ENCODE measurements around the gene AGXT2.
"Not testable (repeated sequence)": the region's sequence is repeated elsewhere in the genome, so short reads cannot be mapped to it uniquely, and the experiment has no call there.

Gene AGXT2

DNA sequence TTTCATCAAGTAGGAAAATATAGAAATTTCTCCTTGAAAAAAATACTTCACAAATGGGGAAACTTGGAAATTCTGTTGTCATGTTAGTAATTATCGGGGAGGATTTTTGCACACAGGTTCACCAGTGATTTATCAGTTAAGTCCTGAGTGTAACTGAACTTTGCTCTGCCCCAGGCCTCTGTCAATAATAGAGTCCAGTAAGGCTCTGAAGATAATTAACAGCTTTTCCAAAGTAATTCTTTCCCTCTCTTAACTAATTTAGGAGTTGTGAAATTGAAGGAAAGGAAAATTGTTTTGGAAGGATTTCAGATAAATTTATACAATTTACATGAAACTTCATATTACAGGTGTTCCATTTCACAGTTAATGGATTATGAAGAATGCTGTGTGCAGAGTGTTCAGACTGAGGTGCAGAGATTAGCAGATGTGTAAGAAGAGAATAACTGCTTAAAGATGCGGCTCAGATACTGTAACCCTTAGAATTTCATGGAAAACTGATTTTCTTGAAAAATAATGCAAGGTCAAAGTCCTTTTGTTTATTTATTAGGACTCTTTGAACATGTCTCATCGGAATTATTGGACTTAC is 2.9 kb upstream of the AGXT2 start:
- H3K27ac ChIP-seq (ENCODE audit: low read length) = no peak overlapping the region

DNA sequence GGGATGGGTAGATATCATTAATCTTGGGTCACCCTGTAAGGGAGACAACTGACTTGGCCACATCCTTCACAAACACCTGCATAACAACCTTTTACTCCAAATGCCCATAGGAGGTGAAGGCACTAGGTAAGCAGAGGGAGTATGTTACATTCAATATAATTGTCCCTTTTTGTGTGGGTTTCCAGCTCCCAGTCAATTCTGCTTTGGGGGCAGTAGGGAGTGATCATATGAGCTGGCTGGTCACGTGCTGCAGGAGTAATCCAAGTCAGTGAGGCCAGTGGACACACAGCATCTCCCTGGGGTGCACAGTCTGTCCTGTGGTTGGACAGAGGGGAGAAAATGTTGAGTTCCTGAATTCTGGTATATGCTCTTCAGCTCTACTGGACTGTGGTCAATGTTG is 1.2 kb upstream of the AGXT2 start:
- Histone ChIP-seq H3K27me3 (ENCODE audit: low read depth, low read length) (no peaks in the 10 kb centered on the region), H3K9me3 (ENCODE audit: control insufficient read depth in 1 of 2, low read length in 2 of 2) (no peaks in the 10 kb centered on the region), H3K27ac (ENCODE audit: low read length) (no peak overlapping the region), H3K4me3 (ENCODE audit: low read depth in 1 of 2, low read length in 2 of 2) (no peak overlapping the region), H3K36me3 (ENCODE audit: control insufficient read depth in 1 of 2, insufficient read depth in 2 of 2, low read length in 2 of 2) (no peaks in the 10 kb centered on the region), H3K4me1 (ENCODE audit: control insufficient read depth in 1 of 2, insufficient read depth in 2 of 2, low read length in 2 of 2) (no peaks in the 10 kb centered on the region)

More for the DNA sequence above, 2.9 kb upstream of the AGXT2 start:
- H3K27me3 ChIP-seq (ENCODE audit: low read depth, low read length) = no peaks in the 10 kb centered on the region
- no peaks in the 10 kb centered on the region for H3K4me1 ChIP-seq (ENCODE audit: control insufficient read depth in 1 of 2, insufficient read depth in 2 of 2, low read length in 2 of 2)
- no peaks in the 10 kb centered on the region for H3K36me3 ChIP-seq (ENCODE audit: control insufficient read depth in 1 of 2, insufficient read depth in 2 of 2, low read length in 2 of 2)
- H3K9me3 ChIP-seq (ENCODE audit: control insufficient read depth in 1 of 2, low read length in 2 of 2) = no peaks in the 10 kb centered on the region
- H3K4me3 ChIP-seq (ENCODE audit: low read depth in 1 of 2, low read length in 2 of 2) = no peak overlapping the region

DNA sequence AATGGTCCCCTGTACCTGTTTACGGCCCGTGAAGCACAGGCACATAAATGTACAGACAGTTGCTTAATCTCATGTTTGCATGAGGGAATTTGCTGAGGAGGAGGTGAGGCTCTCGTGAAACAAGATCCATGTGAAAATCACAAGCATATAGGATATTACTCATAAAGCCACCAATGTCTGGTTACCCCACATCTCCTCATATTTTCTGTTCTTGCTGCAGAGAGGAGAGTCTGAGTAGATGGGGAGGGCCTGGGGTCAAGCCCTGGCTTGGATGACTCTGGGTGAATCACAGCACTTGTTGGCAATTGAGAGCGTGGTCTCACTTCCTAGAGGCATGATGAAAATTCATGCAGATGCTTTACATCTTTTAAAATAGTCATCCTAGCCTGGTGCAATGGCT is 975 bp downstream of the AGXT2 start:
- Histone ChIP-seq H3K27ac (ENCODE audit: low read length) (no peak overlapping the region), H3K9me3 (ENCODE audit: control insufficient read depth in 1 of 2, low read length in 2 of 2) (no peaks in the 10 kb centered on the region), H3K36me3 (ENCODE audit: control insufficient read depth in 1 of 2, insufficient read depth in 2 of 2, low read length in 2 of 2) (no peaks in the 10 kb centered on the region), H3K4me3 (ENCODE audit: low read depth in 1 of 2, low read length in 2 of 2) (no peak overlapping the region), H3K27me3 (ENCODE audit: low read depth, low read length) (no peaks in the 10 kb centered on the region), H3K4me1 (ENCODE audit: control insufficient read depth in 1 of 2, insufficient read depth in 2 of 2, low read length in 2 of 2) (no peaks in the 10 kb centered on the region)

DNA sequence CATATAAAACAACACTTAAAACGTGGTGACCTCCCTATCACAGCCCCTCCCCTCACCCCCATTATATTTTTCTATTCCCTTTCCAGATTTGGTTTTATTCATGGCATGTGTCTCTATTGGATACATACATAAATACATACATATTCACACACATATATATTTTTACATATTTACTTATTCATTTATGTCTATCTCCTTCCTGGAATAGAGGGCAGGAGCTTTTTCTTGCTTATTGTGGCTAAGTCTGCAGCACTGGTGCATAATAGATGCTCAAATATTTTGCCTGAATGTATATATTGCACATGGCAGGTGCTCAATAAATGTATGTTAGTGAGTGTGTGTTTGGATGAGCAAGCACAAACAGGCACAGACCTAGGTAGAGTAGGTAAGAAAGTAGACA is 2.5 kb downstream of the AGXT2 start:
- H3K4me1 ChIP-seq (ENCODE audit: control insufficient read depth in 1 of 2, insufficient read depth in 2 of 2, low read length in 2 of 2) = no peaks in the 10 kb centered on the region

DNA sequence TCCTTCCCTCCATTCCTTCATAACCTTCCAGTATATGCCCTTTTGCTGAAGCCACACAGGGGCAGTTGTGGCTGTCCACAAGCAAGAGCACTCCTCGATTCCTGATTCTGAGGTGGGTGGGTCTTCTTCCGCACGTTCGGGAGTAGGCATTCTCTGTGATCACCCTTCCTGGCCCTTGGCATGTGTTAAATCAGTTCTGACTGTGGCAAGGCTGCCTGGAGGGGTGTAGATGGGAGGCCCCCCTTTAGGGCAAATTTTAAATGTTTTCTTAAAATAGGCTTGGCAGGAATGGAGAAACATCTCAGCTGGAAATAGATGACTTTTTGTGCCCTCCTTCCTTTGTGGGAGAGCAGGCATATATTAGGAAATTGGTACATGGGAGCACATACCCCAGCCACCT is 3.1 kb downstream of the AGXT2 start:
- H3K4me3 ChIP-seq (ENCODE audit: low read depth in 1 of 2, low read length in 2 of 2) = no peak overlapping the region
- H3K9me3 ChIP-seq (ENCODE audit: control insufficient read depth in 1 of 2, low read length in 2 of 2) = no peaks in the 10 kb centered on the region
- no peaks in the 10 kb centered on the region for H3K36me3 ChIP-seq (ENCODE audit: control insufficient read depth in 1 of 2, insufficient read depth in 2 of 2, low read length in 2 of 2)
- no peak overlapping the region for H3K27ac ChIP-seq (ENCODE audit: low read length)
- no peaks in the 10 kb centered on the region for H3K27me3 ChIP-seq (ENCODE audit: low read depth, low read length)
- no peaks in the 10 kb centered on the region for H3K4me1 ChIP-seq (ENCODE audit: control insufficient read depth in 1 of 2, insufficient read depth in 2 of 2, low read length in 2 of 2)

More for the DNA sequence above, 2.5 kb downstream of the AGXT2 start:
- no peak overlapping the region for H3K4me3 ChIP-seq (ENCODE audit: low read depth in 1 of 2, low read length in 2 of 2)
- no peaks in the 10 kb centered on the region for H3K36me3 ChIP-seq (ENCODE audit: control insufficient read depth in 1 of 2, insufficient read depth in 2 of 2, low read length in 2 of 2)
- no peaks in the 10 kb centered on the region for H3K9me3 ChIP-seq (ENCODE audit: control insufficient read depth in 1 of 2, low read length in 2 of 2)
- no peaks in the 10 kb centered on the region for H3K27me3 ChIP-seq (ENCODE audit: low read depth, low read length)
- H3K27ac ChIP-seq (ENCODE audit: low read length) = no peak overlapping the region

DNA sequence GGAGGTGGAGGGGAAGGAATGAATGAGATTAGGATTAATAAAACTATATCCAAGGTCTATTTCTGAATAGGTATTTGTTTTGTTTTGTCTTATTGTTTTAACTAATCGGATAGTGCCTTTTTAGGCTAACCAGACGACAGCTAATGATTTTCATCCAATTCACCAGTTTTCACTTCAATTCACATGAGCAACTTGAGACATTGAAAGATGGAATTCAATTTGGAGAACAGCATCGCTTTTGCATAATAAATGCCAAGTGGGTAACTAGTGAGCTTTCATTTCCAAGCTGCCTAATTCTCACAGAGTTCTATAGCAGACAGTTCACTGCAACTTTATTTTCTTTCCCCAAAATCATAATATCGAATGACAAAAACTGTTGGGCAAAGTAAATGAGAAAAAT is 5.0 kb downstream of the AGXT2 start:
- Histone ChIP-seq H3K9me3 (ENCODE audit: control insufficient read depth in 1 of 2, low read length in 2 of 2) (no peaks in the 10 kb centered on the region), H3K4me3 (ENCODE audit: low read depth in 1 of 2, low read length in 2 of 2) (no peak overlapping the region), H3K27me3 (ENCODE audit: low read depth, low read length) (no peaks in the 10 kb centered on the region), H3K27ac (ENCODE audit: low read length) (no peak overlapping the region), H3K36me3 (ENCODE audit: control insufficient read depth in 1 of 2, insufficient read depth in 2 of 2, low read length in 2 of 2) (no peaks in the 10 kb centered on the region), H3K4me1 (ENCODE audit: control insufficient read depth in 1 of 2, insufficient read depth in 2 of 2, low read length in 2 of 2) (no peaks in the 10 kb centered on the region)

DNA sequence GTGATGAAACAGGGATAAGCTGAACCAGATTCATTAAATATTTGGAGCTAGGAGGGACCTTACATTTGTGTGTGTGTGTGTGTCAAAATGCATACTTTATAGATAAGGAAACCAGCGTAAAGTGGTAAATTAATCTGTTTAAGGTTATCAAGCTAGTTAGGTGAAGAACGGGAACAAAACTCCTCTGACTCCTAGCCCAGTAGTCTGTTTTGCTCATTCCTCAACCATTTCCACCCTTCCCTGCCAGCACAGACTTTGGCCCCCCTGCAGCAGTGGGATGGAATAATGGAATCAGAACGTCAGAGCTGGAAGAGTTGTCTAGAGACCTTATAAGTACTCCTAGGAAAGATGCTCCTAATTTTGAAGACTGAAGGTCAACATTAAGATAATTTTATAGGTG is 6.5 kb downstream of the AGXT2 start:
- Histone ChIP-seq H3K27me3 (ENCODE audit: low read depth, low read length) (no peaks in the 10 kb centered on the region), H3K4me3 (ENCODE audit: low read depth in 1 of 2, low read length in 2 of 2) (no peak overlapping the region), H3K9me3 (ENCODE audit: control insufficient read depth in 1 of 2, low read length in 2 of 2) (no peaks in the 10 kb centered on the region), H3K36me3 (ENCODE audit: control insufficient read depth in 1 of 2, insufficient read depth in 2 of 2, low read length in 2 of 2) (no peaks in the 10 kb centered on the region), H3K27ac (ENCODE audit: low read length) (no peak overlapping the region), H3K4me1 (ENCODE audit: control insufficient read depth in 1 of 2, insufficient read depth in 2 of 2, low read length in 2 of 2) (no peaks in the 10 kb centered on the region)

DNA sequence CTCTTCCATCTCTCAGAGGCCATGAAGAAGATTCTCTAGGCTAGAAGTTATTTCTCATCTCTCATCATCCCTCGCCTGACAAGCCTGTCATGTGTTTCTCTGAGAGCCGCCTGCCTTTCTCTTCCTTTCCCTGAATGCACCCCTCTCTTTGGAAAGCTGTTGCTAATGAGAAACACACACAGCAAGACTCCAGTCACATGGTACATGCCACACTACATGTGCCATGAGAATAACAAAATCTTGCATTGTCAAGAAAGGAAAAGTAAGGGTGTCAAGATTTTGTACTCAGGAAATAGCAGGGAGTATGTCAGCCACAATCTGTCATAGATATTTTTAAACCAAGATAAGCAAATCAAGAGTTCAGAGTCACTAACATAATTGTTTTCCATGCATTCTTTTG is 8.9 kb downstream of the AGXT2 start:
- no peaks in the 10 kb centered on the region for H3K9me3 ChIP-seq (ENCODE audit: control insufficient read depth in 1 of 2, low read length in 2 of 2)
- no peak overlapping the region for H3K27ac ChIP-seq (ENCODE audit: low read length)
- H3K27me3 ChIP-seq (ENCODE audit: low read depth, low read length) = no peaks in the 10 kb centered on the region
- no peaks in the 10 kb centered on the region for H3K36me3 ChIP-seq (ENCODE audit: control insufficient read depth in 1 of 2, insufficient read depth in 2 of 2, low read length in 2 of 2)
- no peak overlapping the region for H3K4me3 ChIP-seq (ENCODE audit: low read depth in 1 of 2, low read length in 2 of 2)
- H3K4me1 ChIP-seq (ENCODE audit: control insufficient read depth in 1 of 2, insufficient read depth in 2 of 2, low read length in 2 of 2) = no peaks in the 10 kb centered on the region

DNA sequence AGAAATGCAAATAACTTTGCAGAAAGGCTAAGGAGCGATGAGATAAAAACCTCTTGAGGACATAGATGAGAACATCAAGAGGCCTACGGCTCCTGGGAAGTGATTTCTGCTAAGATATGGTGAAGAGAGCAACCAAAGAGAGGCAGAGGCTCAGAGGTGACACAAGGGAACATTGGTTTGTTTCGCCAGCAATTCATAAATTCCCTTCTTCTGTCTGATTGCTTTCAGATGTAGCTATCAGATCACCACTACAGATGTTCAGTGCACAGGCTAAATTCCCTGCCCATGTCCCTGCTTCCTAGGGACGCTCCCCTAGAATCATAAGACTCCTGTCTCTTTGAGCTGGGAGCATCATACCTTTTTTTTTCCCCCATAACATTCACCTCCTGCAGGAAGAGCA is 11.2 kb downstream of the AGXT2 start:
- Histone ChIP-seq H3K4me3 (ENCODE audit: low read depth in 1 of 2, low read length in 2 of 2) (no peak overlapping the region), H3K4me1 (ENCODE audit: control insufficient read depth in 1 of 2, insufficient read depth in 2 of 2, low read length in 2 of 2) (no peaks in the 10 kb centered on the region), H3K27me3 (ENCODE audit: low read depth, low read length) (no peaks in the 10 kb centered on the region), H3K27ac (ENCODE audit: low read length) (no peak overlapping the region), H3K9me3 (ENCODE audit: control insufficient read depth in 1 of 2, low read length in 2 of 2) (no peaks in the 10 kb centered on the region), H3K36me3 (ENCODE audit: control insufficient read depth in 1 of 2, insufficient read depth in 2 of 2, low read length in 2 of 2) (no peaks in the 10 kb centered on the region)

DNA sequence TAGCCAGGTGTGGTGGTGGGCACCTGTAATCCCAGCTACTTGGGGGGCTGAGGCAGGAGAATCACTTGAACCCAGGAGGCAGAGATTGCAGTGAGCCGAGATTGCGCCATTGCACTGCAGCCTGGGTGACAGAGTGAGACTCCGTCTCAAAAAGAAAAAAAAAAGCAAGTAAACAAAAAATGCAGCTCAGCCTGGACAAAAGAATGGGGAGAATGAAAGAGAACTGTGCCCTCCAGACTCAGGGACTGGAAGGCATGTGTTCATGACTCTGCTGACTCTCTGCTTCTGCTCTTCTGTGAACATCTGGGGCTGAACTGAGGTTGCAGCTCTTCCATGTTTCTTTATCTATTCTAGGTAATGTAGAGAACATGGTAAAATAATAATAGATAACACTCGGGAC is 11.8 kb downstream of the AGXT2 start:
- H3K4me1 ChIP-seq (ENCODE audit: control insufficient read depth in 1 of 2, insufficient read depth in 2 of 2, low read length in 2 of 2); H3K36me3 ChIP-seq (ENCODE audit: control insufficient read depth in 1 of 2, insufficient read depth in 2 of 2, low read length in 2 of 2); H3K27ac ChIP-seq (ENCODE audit: low read length); H3K27me3 ChIP-seq (ENCODE audit: low read depth, low read length); H3K4me3 ChIP-seq (ENCODE audit: low read depth in 1 of 2, low read length in 2 of 2); H3K9me3 ChIP-seq (ENCODE audit: control insufficient read depth in 1 of 2, low read length in 2 of 2): not testable (repeated sequence)

DNA sequence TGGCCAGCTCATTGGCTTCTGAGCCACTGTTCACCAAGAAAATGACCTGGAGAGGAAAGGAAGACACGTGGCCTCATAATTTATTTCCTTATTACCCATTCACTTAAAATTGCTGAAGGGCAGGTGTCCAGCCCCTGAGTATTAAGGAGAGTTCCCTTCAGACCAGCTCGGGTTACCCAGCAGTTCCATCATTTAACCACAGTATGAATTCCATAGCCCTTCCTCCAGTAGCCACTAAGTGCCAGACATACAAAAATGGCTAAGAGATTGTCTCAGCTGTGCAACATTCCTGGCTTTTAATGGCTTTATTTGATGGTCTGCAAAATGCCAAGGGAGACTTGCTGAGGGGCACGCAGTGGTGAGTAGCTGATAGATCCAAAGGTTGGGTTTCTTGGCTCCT is 12.5 kb downstream of the AGXT2 start:
- Histone ChIP-seq H3K36me3 (ENCODE audit: control insufficient read depth in 1 of 2, insufficient read depth in 2 of 2, low read length in 2 of 2) (no peaks in the 10 kb centered on the region), H3K9me3 (ENCODE audit: control insufficient read depth in 1 of 2, low read length in 2 of 2) (no peaks in the 10 kb centered on the region), H3K27ac (ENCODE audit: low read length) (no peak overlapping the region), H3K4me3 (ENCODE audit: low read depth in 1 of 2, low read length in 2 of 2) (no peak overlapping the region), H3K4me1 (ENCODE audit: control insufficient read depth in 1 of 2, insufficient read depth in 2 of 2, low read length in 2 of 2) (no peaks in the 10 kb centered on the region), H3K27me3 (ENCODE audit: low read depth, low read length) (no peaks in the 10 kb centered on the region)

DNA sequence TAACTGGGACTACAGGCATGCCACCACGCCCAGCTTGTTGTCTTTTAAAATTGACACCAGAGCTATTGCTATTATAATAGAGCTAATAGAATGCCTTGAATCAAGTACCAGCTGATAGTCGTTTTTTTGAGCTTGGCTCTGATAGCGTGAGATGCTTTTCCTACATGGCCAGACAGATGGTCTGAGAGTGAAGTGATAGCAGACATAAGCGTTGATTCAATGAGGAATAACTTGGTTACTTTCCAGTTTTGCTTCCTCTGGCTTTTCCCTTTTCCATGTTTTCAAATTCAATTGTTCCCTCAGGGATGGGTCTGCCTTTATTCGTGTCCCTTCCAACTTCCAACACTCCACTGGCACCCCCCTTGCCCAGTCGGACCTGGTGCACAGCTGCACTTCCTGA is 15.4 kb downstream of the AGXT2 start:
- no peak overlapping the region for H3K4me3 ChIP-seq (ENCODE audit: low read depth in 1 of 2, low read length in 2 of 2)
- no peaks in the 10 kb centered on the region for H3K9me3 ChIP-seq (ENCODE audit: control insufficient read depth in 1 of 2, low read length in 2 of 2)
- no peaks in the 10 kb centered on the region for H3K4me1 ChIP-seq (ENCODE audit: control insufficient read depth in 1 of 2, insufficient read depth in 2 of 2, low read length in 2 of 2)
- no peak overlapping the region for H3K27ac ChIP-seq (ENCODE audit: low read length)
- H3K27me3 ChIP-seq (ENCODE audit: low read depth, low read length) = no peaks in the 10 kb centered on the region
- no peaks in the 10 kb centered on the region for H3K36me3 ChIP-seq (ENCODE audit: control insufficient read depth in 1 of 2, insufficient read depth in 2 of 2, low read length in 2 of 2)

Data from muscle layer of duodenum (tissue), 2 donors.